Thoracic aorta endothelial cell (primary cell): ENCODE measurements around the gene VSTM1. TPM values are rescaled to one million over a fixed set of nuclear protein-coding genes. Genes with fewer than 3 reads are reported as not detected.

Source experiments
- small RNA-seq: library from RNA; depleted of rRNA; stranded (forward); fragments of <200 nt; gene quantifications from one replicate; pipeline ENCODE3, GENCODE V24; 2012
- total RNA-seq: library from RNA; depleted of rRNA; stranded (reverse); fragments of >200 nt; gene quantifications from 2 replicates; pipeline ENCODE4 v1.2.3, GENCODE V29; 2012

Gene VSTM1
- total RNA-seq: not detected in 2 replicates

GRCh38 chr19:54063350-54064116 lies at the start of gene VSTM1:
VSTM1 (minus strand) TSS chr19:54063897; CDS start chr19:54063777, 120 bp downstream.

GRCh38 chr19:54102421-54103169 lies 38.9 kb upstream of the VSTM1 start, which contains the start of gene NDUFA3:
NDUFA3 (plus strand) TSS chr19:54102855; CDS start chr19:54102879, 24 bp downstream.

GRCh38 chr19:54100561-54100960 lies 36.9 kb upstream of the VSTM1 start, which contains the start of gene OSCAR:
OSCAR (minus strand) TSS chr19:54100803; CDS start chr19:54100792, 11 bp downstream.

GRCh38 chr19:54081032-54081431 lies 17.3 kb upstream of the VSTM1 start, which contains the start of gene TARM1:
TARM1 (minus strand) TSS chr19:54081365; CDS start chr19:54081340, 25 bp downstream.

GRCh38 chr19:53991224-53992113 lies 72.2 kb downstream of the VSTM1 start, which contains the start of gene CACNG6:
CACNG6 (plus strand) TSS chr19:53991637; CDS start chr19:53992878, 1,241 bp downstream.

Small RNA genes within 50 kb of the gene (small RNA-seq; reads per million reads assigned to genes)
- not detected for gene AC012314.20

Other genes with a start within 250 kb of the VSTM1 start
- 0.13 and 0.93 TPM in 2 replicates for gene NLRP12, start 239.6 kb downstream of the VSTM1 start, total RNA-seq
- gene MYADM, start 196.0 kb downstream of the VSTM1 start, total RNA-seq: 27.4 and 34.5 TPM in 2 replicates
- gene PRKCG, start 181.7 kb downstream of the VSTM1 start, total RNA-seq: under 0.01 and 0.22 TPM in 2 replicates
- 0.22 and 0.66 TPM in 2 replicates for gene CACNG7, start 154.6 kb downstream of the VSTM1 start, total RNA-seq
- 1.0 and 1.1 TPM in 2 replicates for gene CACNG8, start 101.0 kb downstream of the VSTM1 start, total RNA-seq
- gene CACNG6, start 72.3 kb downstream of the VSTM1 start, total RNA-seq: 1.0 and 1.9 TPM in 2 replicates
- not detected in 2 replicates for gene TARM1, start 17.5 kb upstream of the VSTM1 start, total RNA-seq
- gene OSCAR, start 36.9 kb upstream of the VSTM1 start, total RNA-seq: not detected in 2 replicates
- gene NDUFA3, start 39.0 kb upstream of the VSTM1 start, total RNA-seq: 8.1 and 11.6 TPM in 2 replicates
- 15.9 and 19.7 TPM in 2 replicates for gene TFPT, start 51.8 kb upstream of the VSTM1 start, total RNA-seq
- 51.3 and 64.7 TPM in 2 replicates for gene PRPF31, start 51.9 kb upstream of the VSTM1 start, total RNA-seq
- gene CNOT3, start 73.9 kb upstream of the VSTM1 start, total RNA-seq: 15.2 and 19.6 TPM in 2 replicates
- gene LENG1, start 95.8 kb upstream of the VSTM1 start, total RNA-seq: 4.9 and 5.1 TPM in 2 replicates
- 0.53 TPM in 1 of 2 replicates, not detected in the other for gene TMC4, start 109.3 kb upstream of the VSTM1 start, total RNA-seq
- 64.0 and 112 TPM in 2 replicates for gene MBOAT7, start 125.7 kb upstream of the VSTM1 start, total RNA-seq
- 47.6 and 60.0 TPM in 2 replicates for gene TSEN34, start 127.4 kb upstream of the VSTM1 start, total RNA-seq
- 1,424 and 1,587 TPM in 2 replicates for gene RPS9, start 137.0 kb upstream of the VSTM1 start, total RNA-seq
- gene LILRB3, start 159.1 kb upstream of the VSTM1 start, total RNA-seq: not detected in 2 replicates
- gene LILRA6, start 178.9 kb upstream of the VSTM1 start, total RNA-seq: not detected in 2 replicates
- 0.07 TPM in 1 of 2 replicates, not detected in the other for gene LILRB5, start 193.4 kb upstream of the VSTM1 start, total RNA-seq
- not detected in 2 replicates for gene LILRB2, start 217.2 kb upstream of the VSTM1 start, total RNA-seq
- not detected in 2 replicates for gene LILRA5, start 249.3 kb upstream of the VSTM1 start, total RNA-seq